NCI-H1048 (cell line): ENCODE results near the gene TNFSF13B.
"Not testable (repeated sequence)": the region's sequence is repeated elsewhere in the genome, so short reads cannot be mapped to it uniquely, and the experiment has no call there.

Source experiments
- DNase-seq: peaks from one replicate; lab custom pipeline; 2025; lab: John Stamatoyannopoulos, UW

Gene TNFSF13B

GRCh38 chr13:108281901-108282300 lies 12.4 kb downstream of the TNFSF13B start:
- DNase-seq: no peak

GRCh38 chr13:108283110-108283509 lies 13.6 kb downstream of the TNFSF13B start:
- DNase-seq: no peak

GRCh38 chr13:108288741-108289140 lies 19.2 kb downstream of the TNFSF13B start:
- DNase-seq: no peak

- no peak for DNase-seq
Observed at GRCh38 chr13:108289819-108290218, 20.3 kb downstream of the TNFSF13B start.

- DNase-seq: no peak
Observed at GRCh38 chr13:108297114-108297513, 27.6 kb downstream of the TNFSF13B start.

GRCh38 chr13:108302279-108302678 lies 32.8 kb downstream of the TNFSF13B start:
- no peak for DNase-seq

GRCh38 chr13:108304170-108305016 lies 34.9 kb downstream of the TNFSF13B start:
- DNase-seq: no peak

- DNase-seq: no peak
Observed at GRCh38 chr13:108305655-108306054, 36.1 kb downstream of the TNFSF13B start.

GRCh38 chr13:108306860-108307259 lies 37.3 kb downstream of the TNFSF13B start:
- DNase-seq: no peak

GRCh38 chr13:108311596-108311995 lies 42.1 kb downstream of the TNFSF13B start:
- not testable (repeated sequence) for DNase-seq

GRCh38 chr13:108313382-108313781 lies 43.9 kb downstream of the TNFSF13B start:
- DNase-seq: no peak

- DNase-seq: no peak
Observed at GRCh38 chr13:108315273-108315672, 45.8 kb downstream of the TNFSF13B start.

GRCh38 chr13:108315991-108316390 lies 46.5 kb downstream of the TNFSF13B start:
- DNase-seq: no peak

- DNase-seq: no peak
Observed at GRCh38 chr13:108316413-108316812, 46.9 kb downstream of the TNFSF13B start.

GRCh38 chr13:108322206-108322824 lies 52.8 kb downstream of the TNFSF13B start:
- DNase-seq: peak; percentile 56

- DNase-seq: no peak
Observed at GRCh38 chr13:108323031-108323430, 53.5 kb downstream of the TNFSF13B start.

GRCh38 chr13:108325863-108326262 lies 56.3 kb downstream of the TNFSF13B start:
- DNase-seq: no peak

GRCh38 chr13:108326309-108326708 lies 56.8 kb downstream of the TNFSF13B start:
- no peak for DNase-seq

- no peak for DNase-seq
Observed at GRCh38 chr13:108328848-108329247, 59.3 kb downstream of the TNFSF13B start.

GRCh38 chr13:108332791-108333190 lies 63.3 kb downstream of the TNFSF13B start:
- no peak for DNase-seq

- no peak for DNase-seq
Observed at GRCh38 chr13:108342369-108343289, 73.1 kb downstream of the TNFSF13B start.

GRCh38 chr13:108345016-108345415 lies 75.5 kb downstream of the TNFSF13B start:
- no peak for DNase-seq
